Measurements from ENCODE around the gene CPNE4.
"Not testable (repeated sequence)": the region's sequence is repeated elsewhere in the genome, so short reads cannot be mapped to it uniquely, and the experiment has no call there.

The CPNE4 gene

DNA sequence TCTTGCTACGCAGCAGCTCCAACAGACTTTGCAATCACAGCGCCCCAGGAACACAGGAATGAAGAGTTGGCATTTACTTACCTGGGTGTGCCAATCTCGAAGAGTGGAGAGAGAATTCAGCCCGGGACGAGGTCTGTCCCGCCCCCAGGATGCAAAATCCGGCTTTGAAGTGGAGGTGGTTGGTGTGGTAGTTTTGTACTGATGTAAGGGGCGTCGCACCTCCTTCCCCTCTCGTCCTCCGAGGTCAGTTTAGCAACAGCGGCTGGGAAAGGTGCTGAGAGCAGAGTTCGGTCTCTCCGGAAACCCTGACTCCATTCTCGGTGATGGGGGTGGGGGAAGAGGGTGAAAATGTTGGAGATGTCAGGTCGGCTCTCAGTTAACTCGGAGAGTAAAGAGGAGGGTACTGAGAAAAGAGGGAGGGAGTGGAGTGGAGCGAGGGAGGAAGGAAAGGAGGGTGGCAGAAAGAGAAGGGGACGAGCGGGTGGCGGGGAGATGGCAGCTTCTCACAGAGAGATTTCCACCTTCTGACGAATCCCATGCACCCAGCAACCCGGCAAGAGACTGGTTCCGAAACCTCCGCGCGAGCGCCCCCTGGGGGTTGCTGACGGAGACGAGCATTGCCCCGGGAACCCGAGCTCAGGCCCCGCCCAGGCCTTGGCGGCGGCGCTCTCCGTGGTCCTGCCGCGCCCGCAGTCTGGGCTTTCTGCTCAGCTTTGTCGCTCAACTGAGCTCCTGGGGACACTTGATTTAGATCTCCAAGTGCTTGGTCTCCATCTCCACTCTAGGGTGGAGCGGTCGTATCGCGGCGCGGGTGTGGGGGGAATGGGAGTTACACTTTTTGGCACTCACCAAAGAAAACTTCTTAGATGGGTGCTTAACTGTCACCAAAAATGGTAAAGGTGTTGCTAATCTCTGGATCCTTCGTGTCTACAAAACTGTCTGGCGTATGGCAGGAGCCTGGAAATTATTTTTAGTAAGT is at the start of gene CPNE4:
Gene CPNE4 (minus strand): TSS at position 529 of the 979 bp plus-strand sequence.
- DNase-seq (ENCODE audit: low read depth) = peak; percentile 56

DNA sequence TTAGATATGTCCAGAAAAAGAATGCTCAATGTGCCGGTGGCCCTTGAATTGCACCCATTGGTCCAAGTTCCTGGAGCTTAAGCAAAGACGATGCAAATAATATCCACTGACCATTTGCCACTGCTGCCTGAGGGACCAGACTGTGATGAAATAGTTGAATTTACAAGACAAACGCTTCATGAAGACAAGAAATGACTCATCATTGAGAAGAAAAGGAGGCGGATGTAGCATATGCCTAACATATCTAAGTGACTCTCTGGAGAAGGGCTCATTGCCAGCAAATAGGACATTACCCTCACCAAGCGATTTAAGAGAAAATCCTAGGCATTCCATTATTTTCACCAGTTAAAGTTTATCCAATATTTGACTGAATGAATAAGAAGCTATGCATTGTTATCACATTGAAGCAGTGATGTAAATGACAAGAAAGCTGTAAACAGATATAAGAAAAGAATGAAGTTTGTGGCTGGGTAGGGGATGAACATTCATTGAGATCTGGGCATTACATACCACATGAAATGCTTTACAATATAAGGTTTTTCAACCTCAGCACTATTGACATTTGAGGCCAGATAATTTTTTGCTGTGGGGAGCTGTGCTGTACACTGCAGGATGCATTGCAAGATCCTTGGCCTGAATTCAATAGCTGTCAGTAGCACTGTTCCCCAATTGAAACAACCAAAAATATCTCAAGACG is 48.9 kb upstream of the CPNE4 start:
- peak; percentile 82 for DNase-seq (ENCODE audit: low read depth)

DNA sequence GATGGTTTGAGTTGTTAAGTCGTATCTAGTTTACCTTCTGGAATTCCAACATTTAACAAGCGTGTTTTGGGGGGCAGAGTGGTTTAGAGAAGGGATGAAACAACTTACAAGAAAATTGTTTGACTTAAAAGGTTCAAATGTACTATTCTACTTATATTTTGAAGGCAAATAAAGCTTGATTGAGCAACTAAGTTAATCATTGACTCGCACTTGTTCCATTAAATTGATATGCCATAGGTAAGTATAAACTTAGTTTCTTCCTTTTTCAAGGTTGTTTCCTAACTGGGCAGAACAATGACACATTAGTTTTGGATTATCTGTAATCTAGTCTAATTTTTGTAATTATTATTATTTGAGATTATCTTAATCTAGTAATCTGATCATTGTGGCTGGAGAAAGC is 48.3 kb upstream of the CPNE4 start:
- no peak for DNase-seq (ENCODE audit: low read depth)

DNA sequence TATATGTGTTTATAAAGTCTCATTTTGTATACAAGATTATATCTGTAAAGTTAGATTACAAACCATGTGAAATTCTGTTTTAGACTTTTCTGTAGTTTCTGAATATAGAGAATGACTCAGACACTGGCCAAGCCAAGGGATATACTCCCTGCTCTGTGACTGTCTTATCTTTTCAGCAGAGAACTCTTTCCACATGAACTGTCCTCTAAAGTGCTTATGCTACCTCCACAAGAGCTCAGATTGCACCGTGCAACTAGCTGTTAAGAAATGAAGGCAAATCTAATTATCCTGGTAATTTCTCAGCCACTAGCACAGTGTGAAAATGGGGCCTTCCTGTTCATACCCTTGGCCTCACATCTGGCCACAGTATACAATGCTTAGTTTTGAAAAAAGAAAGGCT is 44.3 kb upstream of the CPNE4 start:
- peak; percentile 70 for DNase-seq (ENCODE audit: low read depth)

DNA sequence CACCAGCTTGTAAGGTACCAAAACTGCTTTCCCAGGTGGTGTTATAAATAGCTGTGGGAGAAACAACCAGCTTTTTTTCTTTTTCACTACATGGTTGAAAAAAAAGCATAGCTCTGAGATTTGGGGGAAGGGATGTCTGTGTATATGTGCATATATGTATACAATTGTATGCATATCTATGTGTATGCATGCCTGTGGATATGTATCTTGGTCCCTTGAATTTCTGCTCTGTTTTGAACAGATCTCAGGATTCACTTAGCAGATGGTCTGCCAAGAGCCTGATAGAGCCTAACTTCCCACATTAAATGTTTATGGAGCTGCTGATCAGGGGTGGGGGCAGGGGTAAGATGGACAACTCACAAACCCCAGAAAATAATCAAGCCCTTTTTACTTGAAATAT is 39.0 kb upstream of the CPNE4 start:
- DNase-seq (ENCODE audit: low read depth) = no peak

DNA sequence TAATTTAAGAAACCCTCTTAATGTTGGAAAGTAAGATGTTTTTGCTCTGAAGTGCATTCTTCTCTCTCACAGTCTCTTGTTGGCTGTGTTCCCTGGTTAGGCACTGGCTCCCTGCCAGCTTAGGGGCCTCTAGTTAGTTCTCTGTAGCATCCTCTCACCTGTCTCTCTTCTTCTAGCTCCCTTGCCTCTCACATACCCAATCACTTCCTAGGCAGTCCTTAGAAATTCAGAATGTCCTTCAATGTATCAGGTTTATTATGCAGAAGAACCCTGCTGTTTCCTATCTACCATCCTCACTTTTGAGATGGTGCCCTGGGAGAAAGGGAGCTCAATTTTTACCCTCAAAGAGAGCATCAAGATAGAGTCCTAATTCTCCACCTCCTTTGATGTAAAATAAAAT is 36.2 kb upstream of the CPNE4 start:
- DNase-seq (ENCODE audit: low read depth) = no peak

DNA sequence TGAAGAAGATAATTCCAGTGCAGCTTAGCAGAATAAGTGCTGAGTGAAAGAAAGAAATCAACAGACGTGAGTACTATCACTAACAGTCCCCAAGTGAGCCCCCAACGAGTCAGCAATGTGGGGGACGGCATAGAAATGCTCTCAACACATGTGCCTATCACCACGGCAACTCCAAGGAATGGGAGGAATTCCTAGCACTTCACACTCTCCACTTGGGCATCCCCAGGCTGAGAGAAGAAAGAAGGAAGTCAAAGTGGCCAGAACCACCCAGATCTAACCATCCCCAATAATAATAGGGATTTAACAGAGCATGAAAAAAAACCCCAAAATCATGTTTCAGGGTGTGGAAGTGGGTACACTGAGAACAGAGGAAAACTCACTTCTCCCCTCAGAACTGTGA is 29.3 kb upstream of the CPNE4 start:
- no peak for DNase-seq (ENCODE audit: low read depth)

DNA sequence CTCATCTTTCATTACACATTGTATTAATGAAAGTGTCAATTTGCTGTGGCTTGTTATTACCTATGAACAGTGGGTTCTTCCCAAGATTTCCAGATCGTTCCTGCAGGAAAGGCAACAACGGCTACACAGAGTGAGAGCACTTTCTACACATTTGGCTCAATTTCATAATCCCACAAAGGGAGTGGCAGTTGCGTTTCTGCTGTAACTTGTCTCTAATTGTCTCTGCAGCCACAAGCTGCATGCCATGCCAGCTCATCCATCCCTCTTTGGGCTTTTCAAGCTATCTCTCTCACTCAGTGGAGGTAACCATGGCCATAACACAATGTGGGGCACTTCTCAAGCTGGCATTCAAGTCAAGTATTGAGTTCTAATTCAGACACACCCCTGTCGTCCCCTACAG is 27.7 kb upstream of the CPNE4 start:
- no peak for DNase-seq (ENCODE audit: low read depth)

DNA sequence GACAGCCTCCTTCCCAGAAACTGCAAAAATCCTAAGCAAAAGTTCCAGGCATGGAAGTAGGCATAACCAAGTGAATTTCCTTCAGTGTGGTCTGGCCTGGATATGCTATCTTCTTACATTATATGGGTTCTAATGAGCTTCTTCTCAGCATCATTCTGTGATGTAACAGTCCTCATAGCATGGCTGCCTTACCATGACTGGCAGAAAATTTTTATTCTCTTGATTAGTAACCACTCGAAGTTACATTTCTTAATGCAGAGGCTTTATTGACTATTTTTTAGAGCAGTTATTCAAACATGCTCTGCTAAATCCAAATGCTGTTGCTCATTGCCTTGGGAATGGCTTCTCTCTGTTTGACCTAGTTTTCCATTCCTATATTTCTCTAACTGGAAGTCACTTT is 21.1 kb upstream of the CPNE4 start:
- DNase-seq (ENCODE audit: low read depth) = no peak

DNA sequence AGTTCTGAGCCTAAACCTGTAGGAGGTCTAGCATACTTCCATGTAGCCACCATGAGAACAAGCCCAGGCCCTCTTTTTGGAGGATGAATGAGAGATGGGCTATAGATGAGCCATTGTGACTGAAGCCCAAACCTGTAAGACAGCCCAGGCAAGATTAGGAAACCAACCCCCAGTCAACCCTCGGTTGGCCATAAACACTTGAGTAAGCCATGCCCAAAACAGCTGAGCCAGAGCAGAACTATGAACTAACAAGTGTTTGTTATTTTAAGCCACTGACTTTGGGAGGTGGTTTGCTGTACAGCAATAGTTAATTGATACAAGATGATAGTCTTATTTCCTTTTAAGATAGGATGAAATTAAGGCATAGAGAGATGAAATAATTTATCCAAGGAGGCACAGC is 12.4 kb upstream of the CPNE4 start:
- no peak for DNase-seq (ENCODE audit: low read depth)

DNA sequence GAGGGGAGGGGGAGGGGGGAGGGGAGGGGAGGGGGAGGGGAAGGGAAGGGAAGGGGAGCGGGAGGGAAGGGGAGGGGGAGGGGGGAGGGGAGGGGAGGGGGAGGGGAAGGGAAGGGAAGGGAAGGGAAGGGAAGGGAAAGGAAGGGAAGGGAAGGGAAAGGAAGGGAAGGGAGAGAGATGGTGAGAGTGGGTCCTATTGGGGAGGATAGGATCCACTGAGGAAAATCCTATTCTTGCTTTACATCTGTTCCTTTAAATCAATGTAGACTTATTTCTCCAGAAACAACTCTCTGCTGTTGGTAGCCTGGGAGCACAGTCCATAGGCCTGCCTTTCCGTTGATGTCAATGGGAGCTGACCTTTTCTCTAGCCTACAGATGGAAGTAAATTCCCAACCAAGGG is 10.1 kb upstream of the CPNE4 start:
- DNase-seq (ENCODE audit: low read depth) = not testable (repeated sequence)

DNA sequence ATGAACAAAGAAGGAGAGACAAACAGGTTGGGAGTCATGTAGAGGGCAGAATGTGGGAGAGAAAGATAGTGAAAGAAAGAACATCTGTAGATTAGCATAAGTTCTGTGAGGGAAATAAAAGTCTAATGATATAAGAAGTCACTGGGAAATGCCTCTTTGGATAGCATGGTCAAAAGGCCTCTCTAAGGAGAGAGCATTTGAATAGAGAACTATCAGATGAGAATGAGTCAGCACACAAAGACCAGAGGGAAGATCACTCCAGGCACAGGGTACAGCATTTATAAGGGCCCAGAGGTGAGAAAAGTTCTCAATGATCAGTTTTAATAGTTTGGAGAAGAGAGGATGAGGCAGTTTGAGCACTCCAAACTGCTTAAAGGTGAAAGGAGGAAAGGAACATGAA is 7.9 kb upstream of the CPNE4 start:
- DNase-seq (ENCODE audit: low read depth) = no peak

DNA sequence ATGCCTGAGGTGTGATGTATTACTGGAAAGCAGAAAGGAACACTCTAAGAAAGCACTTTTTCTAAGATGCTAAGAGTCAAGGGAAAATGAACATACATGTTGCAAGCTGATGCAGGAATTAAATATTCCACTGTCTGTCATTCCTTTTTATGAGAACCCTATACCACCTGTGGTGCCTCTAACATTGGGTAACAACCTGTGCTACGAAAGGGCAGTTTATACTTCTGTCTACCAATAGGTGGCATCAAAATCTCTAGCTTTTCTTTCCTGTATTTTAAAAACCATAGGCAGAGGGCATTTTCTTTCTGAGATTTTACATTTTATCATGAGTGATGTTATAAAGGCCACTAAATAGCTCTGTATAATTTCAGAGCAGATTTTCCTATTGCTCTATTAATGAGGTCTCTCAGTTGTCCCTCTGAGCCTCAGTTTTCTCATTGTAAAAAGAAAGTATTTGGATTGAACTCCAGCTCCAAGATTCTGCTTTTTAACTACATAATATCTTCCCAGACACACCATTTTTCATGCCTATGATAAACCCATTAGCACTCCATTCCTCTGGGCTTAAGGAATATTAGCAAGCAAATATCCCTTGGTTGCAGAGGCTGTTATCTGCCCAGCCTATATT is 3.5 kb upstream of the CPNE4 start:
- peak; percentile 27 for DNase-seq (ENCODE audit: low read depth)

DNA sequence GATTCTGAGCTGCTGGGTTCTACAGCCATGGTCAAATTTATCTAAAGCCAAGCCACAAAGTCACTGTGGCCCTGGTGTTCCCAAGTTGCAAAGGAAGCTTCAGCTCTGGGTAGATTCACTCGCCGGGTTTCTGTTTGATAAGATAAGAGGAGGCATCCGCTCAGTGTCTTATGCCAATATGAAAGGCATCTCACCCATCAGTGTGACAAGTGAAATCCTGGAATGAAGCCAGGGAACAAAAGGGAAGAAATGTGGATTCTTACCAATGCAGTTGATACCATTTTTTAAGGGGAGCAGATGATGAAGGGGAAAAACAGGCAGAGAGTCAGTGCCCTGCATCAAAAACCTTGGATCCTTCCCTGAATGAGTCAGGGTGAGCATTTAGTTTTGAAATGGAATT is 2.8 kb upstream of the CPNE4 start:
- DNase-seq (ENCODE audit: low read depth) = no peak

DNA sequence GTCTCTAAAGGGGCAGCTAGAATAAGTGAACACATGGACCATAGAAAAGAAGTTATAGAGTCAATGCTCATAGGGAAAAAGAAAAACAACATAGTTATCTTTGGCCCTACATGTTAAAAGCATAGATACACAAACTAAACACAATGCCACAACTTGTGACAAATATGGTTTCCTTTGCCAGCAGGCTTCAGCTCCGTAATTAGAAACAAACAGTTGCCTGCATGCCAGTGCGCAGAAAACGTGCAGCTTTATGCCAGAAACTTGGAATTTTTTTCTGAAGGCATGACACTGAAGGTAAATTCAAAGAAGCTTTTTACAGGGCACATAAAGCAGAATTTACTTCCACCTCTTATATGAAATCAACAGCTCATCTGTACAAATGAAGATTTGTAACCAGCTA is 2.2 kb upstream of the CPNE4 start:
- no peak for DNase-seq (ENCODE audit: low read depth)

DNA sequence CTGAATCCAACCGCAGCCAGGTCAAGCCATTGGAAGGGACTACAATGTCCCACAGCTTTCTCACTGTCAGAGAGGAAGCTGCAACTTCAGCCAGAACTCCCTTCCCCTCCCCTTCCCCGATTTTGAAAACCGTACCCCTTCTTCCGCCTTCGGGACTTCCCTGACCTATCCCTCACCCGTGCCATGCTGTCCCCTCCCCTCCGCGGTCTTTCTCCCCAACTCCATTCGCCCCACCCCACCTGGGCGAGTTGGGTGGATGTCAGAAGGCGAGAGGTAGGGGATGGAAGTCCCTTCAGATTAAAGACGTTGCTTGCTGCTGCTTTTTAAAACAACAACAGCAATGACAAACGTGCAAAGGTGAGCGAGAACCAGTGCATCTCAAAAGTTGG is 723 bp downstream of the CPNE4 start:
- no peak for DNase-seq (ENCODE audit: low read depth)

DNA sequence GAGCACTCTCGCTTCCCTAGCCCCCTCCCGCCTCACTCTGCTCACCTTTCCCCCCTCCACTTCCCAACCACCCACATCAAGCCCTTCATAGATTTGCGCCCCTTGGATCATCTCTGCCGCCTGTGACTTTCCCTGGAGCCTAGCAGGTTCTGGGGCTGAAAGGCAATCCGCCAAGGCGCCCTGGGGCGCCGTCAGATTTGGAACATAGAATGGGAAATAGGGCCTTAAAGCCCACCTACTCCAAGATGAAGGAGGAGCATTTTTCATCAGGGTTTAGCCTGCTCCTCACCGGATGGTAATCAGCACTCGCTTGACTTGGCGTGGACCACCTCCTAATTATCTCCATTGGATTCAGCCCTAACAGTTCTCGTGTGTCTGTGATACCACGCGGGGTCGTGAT is 1.3 kb downstream of the CPNE4 start:
- DNase-seq (ENCODE audit: low read depth) = no peak

DNA sequence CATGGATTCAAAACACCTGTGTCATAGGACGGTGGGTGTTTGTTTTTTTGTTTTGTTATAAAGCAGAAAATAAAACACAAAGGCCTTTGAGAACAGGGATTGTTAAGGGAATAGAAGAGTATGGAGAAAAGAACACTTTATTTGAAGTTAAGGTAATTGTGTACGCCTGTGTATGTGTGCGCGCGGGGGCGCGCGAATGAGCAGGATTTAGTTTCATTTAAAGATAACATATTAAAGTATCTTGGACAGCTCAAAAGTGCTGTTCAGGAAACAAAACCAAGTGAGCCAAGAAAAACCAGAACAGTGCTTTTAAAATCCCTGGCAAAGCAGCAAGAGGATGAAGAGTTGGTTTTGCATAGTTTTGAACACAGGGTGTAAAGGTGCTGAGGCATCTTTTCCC is 1.9 kb downstream of the CPNE4 start:
- DNase-seq (ENCODE audit: low read depth) = no peak

DNA sequence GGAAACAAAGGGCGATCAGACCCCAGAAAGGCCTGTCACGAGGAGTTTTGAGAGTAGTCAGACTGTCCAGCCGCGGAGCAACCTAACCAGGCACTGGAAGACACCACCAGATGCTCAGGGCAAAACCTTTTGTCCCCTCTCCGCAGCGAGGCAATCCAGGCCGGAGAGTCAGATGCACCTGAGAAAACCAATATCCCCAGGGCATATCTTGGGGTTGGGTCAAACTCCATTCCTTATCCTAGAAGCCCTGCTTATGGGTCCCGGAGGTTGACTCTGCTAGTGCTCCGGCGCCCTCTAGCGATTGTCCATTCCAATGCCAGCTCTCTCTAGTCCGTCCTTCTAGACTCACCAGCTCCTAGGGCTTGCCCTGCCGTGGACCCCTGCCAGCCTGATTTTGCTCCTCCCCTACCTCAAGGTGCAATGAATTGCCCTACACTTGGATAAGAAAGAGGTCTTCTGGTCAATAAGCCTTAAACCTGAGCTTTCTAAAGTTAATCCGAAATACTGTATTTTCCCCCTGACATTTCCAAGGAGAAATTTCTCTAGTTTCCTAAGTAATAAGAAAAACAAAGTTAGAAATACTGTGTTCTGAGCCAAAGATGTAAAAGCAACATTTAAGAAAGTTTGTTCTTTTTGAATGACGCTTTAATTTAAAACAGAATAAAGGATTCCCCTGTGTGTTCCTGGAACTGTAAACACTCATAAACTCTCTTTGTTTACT is 5.5 kb downstream of the CPNE4 start:
- peak; percentile 70 for DNase-seq (ENCODE audit: low read depth)

DNA sequence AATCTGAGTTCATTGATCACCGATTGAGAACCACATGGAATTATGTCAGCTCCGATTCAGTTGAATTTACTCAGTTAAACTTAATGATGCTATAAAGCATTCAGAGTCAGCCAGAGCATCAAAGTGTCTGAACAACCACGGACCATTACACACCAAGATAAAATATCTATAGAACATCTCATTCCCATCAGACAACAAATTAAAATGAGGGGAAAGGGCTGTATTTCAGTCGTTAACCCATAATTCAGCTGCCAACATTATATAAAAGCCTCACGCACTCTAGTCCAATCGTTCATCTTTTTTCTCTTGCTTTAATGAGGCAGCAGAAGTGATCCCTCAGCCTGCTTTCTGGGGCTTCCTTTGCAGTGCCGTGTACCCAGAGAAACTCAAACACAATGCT is 11.9 kb downstream of the CPNE4 start:
- DNase-seq (ENCODE audit: low read depth) = no peak

DNA sequence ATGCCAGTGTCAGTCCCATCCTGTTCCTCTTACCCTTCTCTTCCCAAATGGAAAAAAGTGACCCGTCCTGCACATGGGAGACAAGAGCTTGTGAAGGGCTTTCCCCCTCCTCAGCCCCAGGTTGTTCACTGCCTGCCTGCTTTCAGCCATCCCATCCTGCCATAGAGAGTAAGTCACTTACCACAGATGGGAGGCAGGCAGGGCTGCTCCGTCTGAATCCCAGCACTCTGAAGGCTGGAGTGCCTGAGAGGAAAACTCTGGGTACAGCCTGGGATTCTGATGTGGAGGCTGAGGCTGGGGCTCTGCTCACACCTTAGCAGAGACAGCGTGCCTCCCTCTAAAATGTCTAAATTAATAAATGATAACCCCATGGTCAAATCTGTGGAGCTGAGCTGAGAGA is 14.8 kb downstream of the CPNE4 start:
- DNase-seq (ENCODE audit: low read depth) = no peak

DNA sequence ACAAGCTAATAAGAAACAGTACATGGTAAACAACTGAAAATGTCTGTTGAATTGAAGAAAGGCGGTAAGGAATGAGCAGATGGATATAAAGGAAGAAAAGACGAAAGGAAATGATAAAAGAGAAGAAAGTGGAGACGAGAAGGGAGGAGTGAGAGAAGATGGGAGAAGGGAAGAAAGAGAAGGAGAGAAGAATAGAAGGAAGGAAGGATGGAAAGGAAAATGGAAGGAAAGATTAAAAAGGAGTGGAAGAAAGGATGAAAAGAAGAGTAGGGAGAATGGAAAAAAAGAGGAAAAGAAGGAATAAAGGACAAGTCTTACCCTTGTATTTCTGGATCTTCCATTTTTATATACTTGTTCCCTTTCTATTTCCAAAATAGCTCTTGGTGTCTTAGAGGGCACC is 17.7 kb downstream of the CPNE4 start:
- no peak for DNase-seq (ENCODE audit: low read depth)
